Stimulated activated naive CD4-positive, alpha-beta T cell treated with Interleukin-2 at 50 U/mL for 16 hours (primary cell): ENCODE measurements around the gene MYO7B.
"Not testable (repeated sequence)": the region's sequence is repeated elsewhere in the genome, so short reads cannot be mapped to it uniquely, and the experiment has no call there.

Experiments
- DNase-seq: peaks from one replicate; lab custom pipeline; 2025; lab: John Stamatoyannopoulos, UW

The MYO7B gene

GRCh38 chr2:127524198-127524834 is 11.2 kb upstream of the MYO7B start:
- DNase-seq = not testable (repeated sequence)

GRCh38 chr2:127525691-127526131 is 9.8 kb upstream of the MYO7B start:
- DNase-seq = no peak

- peak; percentile 89 for DNase-seq
Observed at GRCh38 chr2:127526132-127527000, 9.1 kb upstream of the MYO7B start, which contains the start of gene IWS1. Gene IWS1, minus strand, starts transcription at chr2:127526489. Its CDS starts 281 bp downstream, at chr2:127526208.

- DNase-seq = no peak
Observed at GRCh38 chr2:127527001-127527804, 8.3 kb upstream of the MYO7B start.

GRCh38 chr2:127528487-127528886 is 7.0 kb upstream of the MYO7B start:
- no peak for DNase-seq

GRCh38 chr2:127529416-127529815 is 6.1 kb upstream of the MYO7B start:
- not testable (repeated sequence) for DNase-seq

GRCh38 chr2:127530245-127531140 is 5.0 kb upstream of the MYO7B start:
- DNase-seq = no peak

GRCh38 chr2:127531221-127531648 is 4.2 kb upstream of the MYO7B start:
- no peak for DNase-seq

GRCh38 chr2:127532296-127532695 is 3.2 kb upstream of the MYO7B start:
- no peak for DNase-seq

GRCh38 chr2:127535918-127536317 is 435 bp downstream of the MYO7B start:
- DNase-seq = no peak

- DNase-seq = no peak
Observed at GRCh38 chr2:127536707-127537541, 1.4 kb downstream of the MYO7B start.

GRCh38 chr2:127537644-127538043 is 2.2 kb downstream of the MYO7B start:
- DNase-seq = no peak

GRCh38 chr2:127541809-127542208 is 6.3 kb downstream of the MYO7B start:
- no peak for DNase-seq

- no peak for DNase-seq
Observed at GRCh38 chr2:127542231-127542630, 6.7 kb downstream of the MYO7B start.

- not testable (repeated sequence) for DNase-seq
Observed at GRCh38 chr2:127543013-127543501, 7.6 kb downstream of the MYO7B start.

- no peak for DNase-seq
Observed at GRCh38 chr2:127545189-127545588, 9.7 kb downstream of the MYO7B start.

- no peak for DNase-seq
Observed at GRCh38 chr2:127545796-127546195, 10.3 kb downstream of the MYO7B start.

- no peak for DNase-seq
Observed at GRCh38 chr2:127546797-127547196, 11.3 kb downstream of the MYO7B start.

- DNase-seq = no peak
Observed at GRCh38 chr2:127551221-127551930, 15.9 kb downstream of the MYO7B start.
